Osteoblast (primary cell): ENCODE results near the gene CNST. TPM values are rescaled to one million over a fixed set of nuclear protein-coding genes. Genes with fewer than 3 reads are reported as not detected.
A peak's percentile ranks its signal among the peaks of the same experiment; 100 is the strongest.

ENCODE experiments used
- DNase-seq: peaks from one replicate; pipeline ENCODE4 v3.0.0; 2011; ENCODE audit warnings: low spot score, mixed read lengths; ENCODE audit not compliant: insufficient read length; ENCODE audit errors: missing footprints
- H2AFZ ChIP-seq: 2 replicates; pipeline ENCODE4 v1.6.0; 2011; ENCODE audit warnings: mild to moderate bottlenecking, low read length
- H3K27ac ChIP-seq: 2 replicates; pipeline ENCODE4 v1.5.1; 2011; ENCODE audit warnings: mild to moderate bottlenecking, low read depth, low read length, moderate library complexity
- H3K27me3 ChIP-seq: 2 replicates; pipeline ENCODE4 v1.6.0; 2012; ENCODE audit warnings: mild to moderate bottlenecking, control low read depth, inconsistent platforms, low read length, moderate library complexity; ENCODE audit not compliant: insufficient read depth
- H3K36me3 ChIP-seq: 2 replicates; pipeline ENCODE4 v1.5.1; 2011; ENCODE audit warnings: mild to moderate bottlenecking, low read length, control low read depth, moderate library complexity; ENCODE audit not compliant: insufficient read depth
- H3K4me1 ChIP-seq: 2 replicates; pipeline ENCODE4 v1.5.1; 2011; ENCODE audit warnings: mild to moderate bottlenecking, low read length, control low read depth, moderate library complexity; ENCODE audit not compliant: insufficient read depth
- H3K4me2 ChIP-seq: 2 replicates; pipeline ENCODE4 v1.6.0; 2011; ENCODE audit warnings: mild to moderate bottlenecking, low read length; ENCODE audit not compliant: insufficient read depth
- H3K4me3 ChIP-seq: fragments of 200-600 bp; sonication (generic); 3 replicates; pipeline ENCODE4 v1.5.1; 2012; ENCODE audit warnings: mild to moderate bottlenecking, low read length, inconsistent platforms; ENCODE audit not compliant: insufficient read depth
- H3K79me2 ChIP-seq: 2 replicates; pipeline ENCODE4 v1.6.0; 2012; ENCODE audit warnings: mild to moderate bottlenecking, low read length, control low read depth, inconsistent platforms; ENCODE audit not compliant: insufficient read depth
- H3K9me3 ChIP-seq: 2 replicates; pipeline ENCODE4 v1.5.1; 2011; ENCODE audit warnings: low read depth, low read length, control low read depth
- H4K20me1 ChIP-seq: 2 replicates; pipeline ENCODE4 v1.6.0; 2012; ENCODE audit warnings: mild to moderate bottlenecking, low read length, control low read depth; ENCODE audit not compliant: insufficient read depth
- CTCF ChIP-seq: IDR thresholded peaks from 2 replicates; pipeline ENCODE4 v1.5.1; 2011; ENCODE audit warnings: mild to moderate bottlenecking, low read depth, low read length, moderate library complexity; ENCODE audit errors: extremely low read depth
- total RNA-seq: library from RNA; depleted of rRNA; stranded (reverse); fragments of >200 nt; gene quantifications from 2 replicates; pipeline ENCODE4 v1.2.3, GENCODE V29; 2012

CNST gene
- total RNA-seq, 1 donor, result 25.7 TPM

GRCh38 chr1:246607462-246607861, 41.2 kb downstream of the CNST start:
- Histone ChIP-seq H3K4me3 (no peak overlapping the region), H3K79me2 (peaks cover 70% of the 10 kb centered on the region), H3K36me3 (no peaks in the 10 kb centered on the region), H3K4me1 (peaks cover 13% of the 10 kb centered on the region), H3K27me3 (no peaks in the 10 kb centered on the region), H3K9me3 (no peaks in the 10 kb centered on the region), H4K20me1 (no peaks in the 10 kb centered on the region), H3K4me2 (no peak overlapping the region), H3K27ac (peak overlapping the region; percentile 8), H2AFZ (no peak overlapping the region)
- TF ChIP-seq CTCF, result no peak
- no peak for DNase-seq

GRCh38 chr1:246608616-246609376, 42.5 kb downstream of the CNST start:
- Histone ChIP-seq H3K9me3 (no peaks in the 10 kb centered on the region), H3K36me3 (no peaks in the 10 kb centered on the region), H3K4me2 (peak overlapping the region; percentile 76), H3K27ac (peak overlapping the region; percentile 87), H4K20me1 (no peaks in the 10 kb centered on the region), H2AFZ (peak overlapping the region; percentile 14), H3K4me1 (peaks cover 13% of the 10 kb centered on the region), H3K4me3 (peak overlapping the region; percentile 34), H3K79me2 (peaks cover 65% of the 10 kb centered on the region), H3K27me3 (no peaks in the 10 kb centered on the region)
- TF ChIP-seq CTCF, result peak; percentile 36
- DNase-seq, result peak; percentile 96

- Histone ChIP-seq H3K27me3 (no peaks in the 10 kb centered on the region), H3K9me3 (no peaks in the 10 kb centered on the region), H3K4me1 (peaks cover 13% of the 10 kb centered on the region), H2AFZ (no peak overlapping the region), H4K20me1 (no peaks in the 10 kb centered on the region), H3K36me3 (no peaks in the 10 kb centered on the region), H3K79me2 (peaks cover 64% of the 10 kb centered on the region), H3K4me2 (peak overlapping the region; percentile 76), H3K4me3 (no peak overlapping the region), H3K27ac (peak overlapping the region; percentile 87)
- DNase-seq, result no peak
- TF ChIP-seq CTCF, result no peak
Measured at GRCh38 chr1:246609632-246610031, 43.4 kb downstream of the CNST start.

DNA sequence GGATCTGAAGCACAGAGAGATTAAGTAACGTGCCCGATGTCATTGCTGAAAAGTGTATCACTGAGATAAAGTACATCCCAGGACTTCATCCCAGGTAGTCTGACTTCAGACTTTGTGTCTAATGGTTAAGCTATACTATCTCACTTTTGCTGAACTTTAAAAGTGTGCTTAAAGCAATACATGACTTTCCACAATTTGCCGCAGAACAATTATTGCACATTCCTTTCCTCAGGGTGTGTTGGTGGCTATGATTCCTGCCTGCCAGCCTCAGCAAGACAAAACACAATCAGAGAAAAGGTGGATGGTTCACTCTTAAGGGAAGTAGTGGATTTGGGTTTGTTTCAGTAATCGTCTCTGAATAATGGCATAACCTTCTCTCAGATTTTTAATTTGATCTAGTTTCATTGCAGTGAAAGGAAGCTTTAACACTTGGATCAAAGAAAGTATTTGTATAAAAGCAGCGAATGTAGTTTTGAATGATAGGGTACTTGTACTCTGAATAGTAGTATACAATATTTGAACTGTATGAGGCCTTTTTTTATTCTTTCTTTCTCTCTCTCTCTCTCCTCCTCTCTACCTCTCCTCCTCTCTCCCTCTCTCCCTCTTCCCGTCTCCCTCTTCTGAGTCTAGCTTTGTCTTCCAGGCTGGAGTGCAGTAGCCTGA, 47.0 kb downstream of the CNST start:
- no peaks in the 10 kb centered on the region for H3K9me3 ChIP-seq
- no peak overlapping the region for H2AFZ ChIP-seq
- no peak for TF ChIP-seq CTCF
- no peaks in the 10 kb centered on the region for H3K27me3 ChIP-seq
- H3K36me3 ChIP-seq, result no peaks in the 10 kb centered on the region
- H3K4me3 ChIP-seq, result no peak overlapping the region
- H3K79me2 ChIP-seq, result peaks cover 67% of the 10 kb centered on the region
- no peak overlapping the region for H3K4me2 ChIP-seq
- no peak for DNase-seq
- H3K4me1 ChIP-seq, result peaks cover 19% of the 10 kb centered on the region
- no peak overlapping the region for H3K27ac ChIP-seq
- peaks cover 5% of the 10 kb centered on the region for H4K20me1 ChIP-seq
